GM23338 (cell line): Measurements from ENCODE around the gene IRF2BP2. TPM values are rescaled to one million over a fixed set of nuclear protein-coding genes. Genes with fewer than 3 reads are reported as not detected.

Experiments used
- ATAC-seq: fragments of 200-7000 bp; cut with Tn5 transposase; 3 replicates; pipeline ENCODE4 v1.9.1; 2020
- DNase-seq: peaks from one replicate; pipeline ENCODE4 v3.0.0-alpha.2; 2015; ENCODE audit warnings: low spot score
- H2AFZ ChIP-seq: fragments of 200-600 bp; sonication (generic); 2 replicates; pipeline ENCODE4 v1.8.0; 2016; ENCODE audit warnings: antibody characterized with exemption, mild to moderate bottlenecking, moderate library complexity
- H3F3A ChIP-seq: fragments of 200-600 bp; sonication (generic); replicated peaks from 2 replicates; pipeline ENCODE4 v1.8.0; 2017; ENCODE audit warnings: antibody characterized with exemption, mixed run types, low read depth
- H3K27ac ChIP-seq: fragments of 200-600 bp; sonication (generic); 2 replicates; pipeline ENCODE4 v1.6.1; 2016; ENCODE audit warnings: low read depth
- H3K27me3 ChIP-seq: fragments of 200-600 bp; sonication (generic); 2 replicates; pipeline ENCODE4 v1.8.0; 2016; ENCODE audit warnings: mild to moderate bottlenecking, mixed run types, moderate library complexity; ENCODE audit not compliant: insufficient read depth
- H3K36me3 ChIP-seq: fragments of 200-600 bp; sonication (generic); 2 replicates; pipeline ENCODE4 v1.8.0; 2016; ENCODE audit warnings: mild to moderate bottlenecking; ENCODE audit not compliant: insufficient read depth
- H3K4me1 ChIP-seq: fragments of 200-600 bp; sonication (generic); 2 replicates; pipeline ENCODE4 v1.8.0; 2016; ENCODE audit warnings: mild to moderate bottlenecking, moderate library complexity; ENCODE audit not compliant: insufficient read depth
- H3K4me2 ChIP-seq: fragments of 200-600 bp; sonication (generic); 2 replicates; pipeline ENCODE4 v1.7.1; 2017; ENCODE audit warnings: mixed run types
- H3K4me3 ChIP-seq: fragments of 200-600 bp; sonication (generic); 2 replicates; pipeline ENCODE4 v1.6.1; 2016; ENCODE audit warnings: mixed run types
- H3K79me2 ChIP-seq: fragments of 200-600 bp; sonication (generic); replicated peaks from 2 replicates; pipeline ENCODE4 v1.8.0; 2017; ENCODE audit warnings: mild to moderate bottlenecking; ENCODE audit not compliant: insufficient read depth
- H3K9me2 ChIP-seq: fragments of 200-600 bp; sonication (generic); 2 replicates; pipeline ENCODE4 v1.8.0; 2017; ENCODE audit not compliant: insufficient read depth
- H4K20me1 ChIP-seq: fragments of 200-600 bp; sonication (generic); replicated peaks from 2 replicates; pipeline ENCODE4 v1.8.0; 2017; ENCODE audit warnings: mild to moderate bottlenecking; ENCODE audit not compliant: insufficient read depth
- H3K27ac Mint-ChIP-seq: 2 replicates; pipeline ENCODE4 v1.8.0; 2020; ENCODE audit warnings: inconsistent platforms, mild to moderate bottlenecking, moderate library complexity, mixed read lengths
- H3K27me3 Mint-ChIP-seq: 3 replicates; pipeline ENCODE4 v1.8.0; 2022; ENCODE audit warnings: low read depth, mild to moderate bottlenecking, moderate library complexity, mixed read lengths, inconsistent platforms; ENCODE audit not compliant: insufficient read depth, poor library complexity
- H3K36me3 Mint-ChIP-seq: 3 replicates; pipeline ENCODE4 v1.8.0; 2021; ENCODE audit warnings: low read depth, mild to moderate bottlenecking, inconsistent platforms, moderate library complexity, mixed read lengths
- H3K4me1 Mint-ChIP-seq: 3 replicates; pipeline ENCODE4 v1.8.0; 2020; ENCODE audit warnings: mild to moderate bottlenecking, inconsistent platforms, mixed read lengths
- H3K4me3 Mint-ChIP-seq: 3 replicates; pipeline ENCODE4 v1.8.0; 2021; ENCODE audit warnings: moderate library complexity, mild to moderate bottlenecking, inconsistent platforms, mixed read lengths
- H3K9me3 Mint-ChIP-seq: 3 replicates; pipeline ENCODE4 v1.8.0; 2020; ENCODE audit warnings: moderate library complexity, mild to moderate bottlenecking, inconsistent platforms, mixed read lengths
- CREB1 ChIP-seq: fragments of 250-450 bp; sonication (Bioruptor Pico); IDR thresholded peaks from 2 replicates; pipeline ENCODE4 v1.5.0; 2020; ENCODE audit warnings: low read depth, mild to moderate bottlenecking, moderate library complexity
- ETS1 ChIP-seq: IDR thresholded peaks from 2 replicates; pipeline ENCODE4 v1.6.1; 2016; ENCODE audit warnings: antibody characterized with exemption
- EZH2 ChIP-seq: fragments of 200-600 bp; sonication (generic); IDR thresholded peaks from one replicate; pipeline ENCODE4 v1.8.0; 2017; ENCODE audit warnings: antibody characterized with exemption, mild to moderate bottlenecking, low read depth; ENCODE audit not compliant: unreplicated experiment
- EZH2phosphoT487 ChIP-seq: fragments of 200-600 bp; sonication (generic); IDR thresholded peaks from one replicate; pipeline ENCODE4 v1.8.1; 2018; ENCODE audit warnings: antibody characterized with exemption; ENCODE audit not compliant: unreplicated experiment
- JUNB ChIP-seq: IDR thresholded peaks from one replicate; pipeline ENCODE4 v1.6.1; 2016; ENCODE audit warnings: antibody characterized with exemption; ENCODE audit not compliant: unreplicated experiment
- NANOG ChIP-seq: IDR thresholded peaks from 2 replicates; pipeline ENCODE4 v1.6.1; 2016; ENCODE audit warnings: antibody characterized with exemption, borderline replicate concordance
- POLR2AphosphoS5 ChIP-seq: IDR thresholded peaks from 2 replicates; pipeline ENCODE4 v1.6.1; 2016; ENCODE audit warnings: antibody characterized with exemption, low read depth
- REST ChIP-seq: IDR thresholded peaks from one replicate; pipeline ENCODE4 v1.6.1; 2018; ENCODE audit warnings: antibody characterized with exemption; ENCODE audit not compliant: unreplicated experiment
- STAT1 ChIP-seq: IDR thresholded peaks from one replicate; pipeline ENCODE4 v1.6.1; 2016; ENCODE audit warnings: antibody characterized with exemption; ENCODE audit not compliant: unreplicated experiment
- ZNF114 ChIP-seq: fragments of 250-450 bp; sonication (Bioruptor Pico); IDR thresholded peaks from 2 replicates; pipeline ENCODE4 v1.5.0; 2020; ENCODE audit warnings: mild to moderate bottlenecking, moderate library complexity
- ZNF331 ChIP-seq: fragments of 250-450 bp; sonication (Bioruptor Pico); IDR thresholded peaks from 2 replicates; pipeline ENCODE4 v1.5.0; 2020; ENCODE audit warnings: low read depth, mild to moderate bottlenecking, moderate library complexity
- polyA plus RNA-seq: library from polyadenylated mRNA; unstranded; fragments of >200 nt; fragmentation: Nextera tagmentation; extraction: Ambion mirVana; gene quantifications from 2 replicates; pipeline ENCODE4 v1.2.1, GENCODE V29; 2016
- total RNA-seq: library from RNA; depleted of rRNA; stranded (reverse); fragments of >200 nt; shearing (Covaris generic); gene quantifications from 2 replicates; pipeline ENCODE4 v1.2.3, GENCODE V29; 2014
- TF ChIP-seq, protein P1 (sequence below), 2 experiments: fragments of 200-600 bp in 1 of 2; sonication (generic) in 1 of 2; conservative IDR thresholded peaks; 2 replicates each; pipeline versions ENCODE4 v1.5.1 to v1.6.1; 2016 to 2017; ENCODE audit warnings: antibody characterized with exemption in 2 of 2, low read depth in 2 of 2, mild to moderate bottlenecking in 2 of 2, moderate library complexity in 1 of 2

Gene IRF2BP2
- total and polyA plus RNA-seq, 2 experiments from 2014 or later, result 19.4 to 62.4 TPM

DNA sequence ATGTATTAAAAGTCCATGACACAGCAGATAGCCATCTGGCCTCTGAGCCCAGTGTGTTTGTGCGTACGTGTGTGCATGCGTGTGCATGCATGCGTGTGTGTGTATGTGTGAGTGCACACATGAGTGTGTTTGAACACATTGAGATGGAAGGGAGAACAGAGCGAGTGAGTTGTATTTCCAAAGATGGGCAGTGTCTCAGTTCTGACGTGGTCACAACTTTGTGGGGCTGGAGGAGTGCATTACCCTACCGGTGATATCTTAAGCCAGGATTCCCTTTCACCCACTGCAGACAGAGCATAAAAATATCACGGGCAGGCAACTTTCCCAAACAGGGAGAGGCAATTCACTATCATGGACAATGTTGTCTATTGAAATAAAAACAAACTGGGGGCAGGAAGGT is 27.8 kb downstream of the IRF2BP2 start (continued):
- TF ChIP-seq JUNB, result no peak
- TF ChIP-seq CREB1 (CRISPR knock-in tag), result no peak
- TF ChIP-seq EZH2, result no peak
- no peak for TF ChIP-seq REST
- no peak for TF ChIP-seq POLR2AphosphoS5
- TF ChIP-seq ZNF331, result no peak
- TF ChIP-seq STAT1, result no peak

GRCh38 chr1:234581063-234581714 is 28.8 kb downstream of the IRF2BP2 start:
- TF ChIP-seq JUNB, result no peak
- no peak for TF ChIP-seq CREB1 (CRISPR knock-in tag)
- no peak for TF ChIP-seq POLR2AphosphoS5
- no peak for TF ChIP-seq REST
- no peak for TF ChIP-seq ETS1
- TF ChIP-seq, protein P1, sequence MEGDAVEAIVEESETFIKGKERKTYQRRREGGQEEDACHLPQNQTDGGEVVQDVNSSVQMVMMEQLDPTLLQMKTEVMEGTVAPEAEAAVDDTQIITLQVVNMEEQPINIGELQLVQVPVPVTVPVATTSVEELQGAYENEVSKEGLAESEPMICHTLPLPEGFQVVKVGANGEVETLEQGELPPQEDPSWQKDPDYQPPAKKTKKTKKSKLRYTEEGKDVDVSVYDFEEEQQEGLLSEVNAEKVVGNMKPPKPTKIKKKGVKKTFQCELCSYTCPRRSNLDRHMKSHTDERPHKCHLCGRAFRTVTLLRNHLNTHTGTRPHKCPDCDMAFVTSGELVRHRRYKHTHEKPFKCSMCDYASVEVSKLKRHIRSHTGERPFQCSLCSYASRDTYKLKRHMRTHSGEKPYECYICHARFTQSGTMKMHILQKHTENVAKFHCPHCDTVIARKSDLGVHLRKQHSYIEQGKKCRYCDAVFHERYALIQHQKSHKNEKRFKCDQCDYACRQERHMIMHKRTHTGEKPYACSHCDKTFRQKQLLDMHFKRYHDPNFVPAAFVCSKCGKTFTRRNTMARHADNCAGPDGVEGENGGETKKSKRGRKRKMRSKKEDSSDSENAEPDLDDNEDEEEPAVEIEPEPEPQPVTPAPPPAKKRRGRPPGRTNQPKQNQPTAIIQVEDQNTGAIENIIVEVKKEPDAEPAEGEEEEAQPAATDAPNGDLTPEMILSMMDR (conservative IDR thresholded peaks at IDR 0.05; ENCODE audit: low read depth in 2 of 2), result no peak
- TF ChIP-seq STAT1, result no peak
- no peak for TF ChIP-seq ZNF331
- no peak for TF ChIP-seq EZH2phosphoT487
- no peak for TF ChIP-seq NANOG
- TF ChIP-seq ZNF114 (CRISPR knock-in tag), result no peak
- no peak for TF ChIP-seq EZH2
- Mint-ChIP-seq H3K27me3 (no peaks in the 10 kb centered on the region), H3K4me1 (no peaks in the 10 kb centered on the region), H3K9me3 (no peaks in the 10 kb centered on the region; the same call in 2 of the 3 replicates), H3K36me3 (no peaks in the 10 kb centered on the region), H3K4me3 (no peak overlapping the region), H3K27ac (no peak overlapping the region)
- no peak for ATAC-seq
- H3K27me3 ChIP-seq, result no peaks in the 10 kb centered on the region
- no peaks in the 10 kb centered on the region for H3K36me3 ChIP-seq
- no peaks in the 10 kb centered on the region for H3K9me2 ChIP-seq
- no peak overlapping the region for H3K4me3 ChIP-seq
- no peak overlapping the region for H3K27ac ChIP-seq
- H2AFZ ChIP-seq, result no peak overlapping the region
- no peaks in the 10 kb centered on the region for H3F3A ChIP-seq
- H3K4me2 ChIP-seq, result no peak overlapping the region
- H3K79me2 ChIP-seq, result no peaks in the 10 kb centered on the region
- no peaks in the 10 kb centered on the region for H4K20me1 ChIP-seq
- no peak for DNase-seq
- H3K4me1 ChIP-seq, result 0 out of 2 replicates have a peak, but pooled peaks cover 3% of the 10 kb centered on the region
